Measurements from ENCODE around the gene MSTO1. TPM values are rescaled to one million over a fixed set of nuclear protein-coding genes. Genes with fewer than 3 reads are reported as not detected.
"Not testable (repeated sequence)": the region's sequence is repeated elsewhere in the genome, so short reads cannot be mapped to it uniquely, and the experiment has no call there.

Gene MSTO1
- total RNA-seq (2014; rRNA removed; shearing (Covaris generic)): 10.9 and 21.0 TPM in 2 replicates

- DNase-seq (ENCODE audit: low read depth): peak; percentile 98
Measured at GRCh38 chr1:155609515-155610256, at the start of gene MSTO1. MSTO1 (plus strand) TSS chr1:155610218; CDS start chr1:155610249, 31 bp downstream.

GRCh38 chr1:155561779-155562580 is 48.0 kb upstream of the MSTO1 start:
- DNase-seq (ENCODE audit: low read depth): peak; percentile 33

GRCh38 chr1:155562581-155563376 is 47.2 kb upstream of the MSTO1 start, which contains the start of gene ASH1L:
ASH1L (minus strand) TSS chr1:155562803; CDS start chr1:155521519, 41,284 bp downstream.
- DNase-seq (ENCODE audit: low read depth): peak; percentile 88

GRCh38 chr1:155563377-155564022 is 46.5 kb upstream of the MSTO1 start:
- peak; percentile 25 for DNase-seq (ENCODE audit: low read depth)

GRCh38 chr1:155569988-155570592 is 39.9 kb upstream of the MSTO1 start:
- peak; percentile 12 for DNase-seq (ENCODE audit: low read depth)

- DNase-seq (ENCODE audit: low read depth): no peak
Measured at GRCh38 chr1:155570593-155570990, 39.4 kb upstream of the MSTO1 start.

- no peak for DNase-seq (ENCODE audit: low read depth)
Measured at GRCh38 chr1:155574077-155574476, 35.9 kb upstream of the MSTO1 start.

- DNase-seq (ENCODE audit: low read depth): not testable (repeated sequence)
Measured at GRCh38 chr1:155575608-155576007, 34.4 kb upstream of the MSTO1 start.

- DNase-seq (ENCODE audit: low read depth): not testable (repeated sequence)
Measured at GRCh38 chr1:155583846-155584245, 26.2 kb upstream of the MSTO1 start.

GRCh38 chr1:155589282-155589681 is 20.7 kb upstream of the MSTO1 start:
- not testable (repeated sequence) for DNase-seq (ENCODE audit: low read depth)

GRCh38 chr1:155590516-155591247 is 19.3 kb upstream of the MSTO1 start:
- DNase-seq (ENCODE audit: low read depth): not testable (repeated sequence)

- DNase-seq (ENCODE audit: low read depth): peak; percentile 65
Measured at GRCh38 chr1:155591770-155592169, 18.2 kb upstream of the MSTO1 start.

- DNase-seq (ENCODE audit: low read depth): not testable (repeated sequence)
Measured at GRCh38 chr1:155595877-155596474, 14.0 kb upstream of the MSTO1 start.

GRCh38 chr1:155596864-155597263 is 13.2 kb upstream of the MSTO1 start:
- DNase-seq (ENCODE audit: low read depth): no peak

GRCh38 chr1:155598842-155599331 is 11.1 kb upstream of the MSTO1 start:
- DNase-seq (ENCODE audit: low read depth): no peak

GRCh38 chr1:155599828-155600572 is 10.0 kb upstream of the MSTO1 start:
- DNase-seq (ENCODE audit: low read depth): not testable (repeated sequence)

GRCh38 chr1:155607708-155608107 is 2.3 kb upstream of the MSTO1 start:
- peak; percentile 31 for DNase-seq (ENCODE audit: low read depth)

GRCh38 chr1:155608888-155609225 is 1.2 kb upstream of the MSTO1 start:
- no peak for DNase-seq (ENCODE audit: low read depth)

GRCh38 chr1:155610257-155610647 is 234 bp downstream of the MSTO1 start:
- not testable (repeated sequence) for DNase-seq (ENCODE audit: low read depth)

Measured in M059J (cell line).